Tibial nerve (tissue), 4 donors: Measurements from ENCODE around the gene KCNN1.

Experiments
- EP300 ChIP-seq, 2 donors: sonication (generic); formaldehyde crosslinking; IDR thresholded peaks; one replicate each; pipeline ENCODE4 v1.6.1; 2017; ENCODE audit warnings: antibody characterized with exemption in 2 of 2, mild to moderate bottlenecking in 1 of 2
- POLR2A ChIP-seq, 2 donors: fragments of 450-650 bp; IDR thresholded peaks; one replicate each; pipeline ENCODE4 v1.6.1; 2017; ENCODE audit warnings: antibody characterized with exemption in 2 of 2, mild to moderate bottlenecking in 2 of 2, moderate library complexity in 2 of 2
- TF ChIP-seq, protein P1 (sequence below), 5 experiments: fragments of 200-600 bp in 3 of 5; fragments of 450-650 bp in 2 of 5; sonication (generic) in 3 of 5; IDR thresholded peaks; one replicate each; pipeline ENCODE4 v1.5.1; 2016 to 2019; ENCODE audit warnings: antibody characterized with exemption in 5 of 5, mild to moderate bottlenecking in 3 of 5, moderate library complexity in 2 of 5

DNA sequence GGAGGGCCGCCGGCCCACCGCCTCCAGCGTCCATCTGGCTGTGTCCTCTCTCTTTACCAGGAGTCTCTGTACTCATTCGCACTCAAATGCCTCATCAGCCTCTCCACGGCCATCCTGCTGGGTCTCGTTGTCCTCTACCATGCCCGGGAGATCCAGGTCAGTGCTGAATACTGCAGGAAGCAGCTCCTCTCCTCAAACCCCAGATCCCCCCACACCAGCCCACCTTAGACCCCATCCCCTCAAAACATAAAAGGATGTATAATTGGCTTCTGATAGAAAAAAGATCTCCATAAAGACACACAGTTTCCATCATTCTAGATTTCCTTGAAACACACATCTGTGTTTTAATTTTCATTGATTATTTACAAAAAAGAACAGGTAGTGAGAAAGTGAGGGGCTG is 8.1 kb downstream of the KCNN1 start:
- TF ChIP-seq POLR2A (IDR thresholded peaks at IDR 0.05), result no peak
- TF ChIP-seq, protein P1, sequence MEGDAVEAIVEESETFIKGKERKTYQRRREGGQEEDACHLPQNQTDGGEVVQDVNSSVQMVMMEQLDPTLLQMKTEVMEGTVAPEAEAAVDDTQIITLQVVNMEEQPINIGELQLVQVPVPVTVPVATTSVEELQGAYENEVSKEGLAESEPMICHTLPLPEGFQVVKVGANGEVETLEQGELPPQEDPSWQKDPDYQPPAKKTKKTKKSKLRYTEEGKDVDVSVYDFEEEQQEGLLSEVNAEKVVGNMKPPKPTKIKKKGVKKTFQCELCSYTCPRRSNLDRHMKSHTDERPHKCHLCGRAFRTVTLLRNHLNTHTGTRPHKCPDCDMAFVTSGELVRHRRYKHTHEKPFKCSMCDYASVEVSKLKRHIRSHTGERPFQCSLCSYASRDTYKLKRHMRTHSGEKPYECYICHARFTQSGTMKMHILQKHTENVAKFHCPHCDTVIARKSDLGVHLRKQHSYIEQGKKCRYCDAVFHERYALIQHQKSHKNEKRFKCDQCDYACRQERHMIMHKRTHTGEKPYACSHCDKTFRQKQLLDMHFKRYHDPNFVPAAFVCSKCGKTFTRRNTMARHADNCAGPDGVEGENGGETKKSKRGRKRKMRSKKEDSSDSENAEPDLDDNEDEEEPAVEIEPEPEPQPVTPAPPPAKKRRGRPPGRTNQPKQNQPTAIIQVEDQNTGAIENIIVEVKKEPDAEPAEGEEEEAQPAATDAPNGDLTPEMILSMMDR (IDR thresholded peaks at IDR 0.05), result no peak
- no peak for TF ChIP-seq EP300 (IDR thresholded peaks at IDR 0.05)
